IMR-90 (cell line): ENCODE data around the gene CYB5A. TPM values are rescaled to one million over a fixed set of nuclear protein-coding genes. Genes with fewer than 3 reads are reported as not detected.

ENCODE experiments used
- ATAC-seq: fragments of 200-7000 bp; cut with Tn5 transposase; 2 replicates; pipeline ENCODE4 v1.9.1; 2020; ENCODE audit warnings: low read depth, mild to moderate bottlenecking, moderate library complexity
- BruUV-seq: library from RNA; stranded (reverse); fragments of 400-500 nt; replicated peaks from 2 replicates; lab custom pipeline; 2021; lab: Mats Ljungman, UMichigan
- CTCF ChIA-PET: fragments of 300-600 bp; formaldehyde crosslinking; extraction: SDS; loops from one replicate; lab custom pipeline; 2021; ENCODE audit warnings: antibody characterized with exemption; lab: Yijun Ruan, JAX
- POLR2A ChIA-PET: fragments of 300-600 bp; sonication (Branson Sonifier 250); formaldehyde crosslinking; loops from one replicate; lab custom pipeline; 2022; ENCODE audit warnings: antibody characterized with exemption; ENCODE audit not compliant: unreplicated experiment; lab: Charles Lee
- DNase-seq: peaks from one replicate; pipeline ENCODE4 v3.0.0; 2013
- H2AFZ ChIP-seq: replicated peaks from 2 replicates; pipeline ENCODE3; 2013; ENCODE audit warnings: low read length, mild to moderate bottlenecking; ENCODE audit not compliant: poor library complexity
- H2AK5ac ChIP-seq: 2 replicates; pipeline ENCODE4 v1.6.1; 2013; ENCODE audit warnings: low read depth, low read length, inconsistent platforms
- H2AK9ac ChIP-seq: replicated peaks from 2 replicates; pipeline ENCODE3; 2013; ENCODE audit warnings: mild to moderate bottlenecking, low read depth, low read length, moderate library complexity; ENCODE audit not compliant: poor library complexity
- H2BK120ac ChIP-seq: 2 replicates; pipeline ENCODE4 v1.6.1; 2013; ENCODE audit warnings: low read depth, low read length, inconsistent platforms
- H2BK15ac ChIP-seq: 3 replicates; pipeline ENCODE4 v1.6.1; 2013; ENCODE audit warnings: low read depth, low read length, inconsistent platforms
- H2BK20ac ChIP-seq: 2 replicates; pipeline ENCODE4 v1.6.1; 2013; ENCODE audit warnings: low read depth, mild to moderate bottlenecking, inconsistent platforms, low read length, moderate library complexity
- H2BK5ac ChIP-seq: 2 replicates; pipeline ENCODE4 v1.6.1; 2013; ENCODE audit warnings: mild to moderate bottlenecking, low read depth, low read length, inconsistent platforms; ENCODE audit not compliant: poor library complexity, severe bottlenecking
- H3K14ac ChIP-seq: replicated peaks from 2 replicates; pipeline ENCODE4 v1.6.1; 2013; ENCODE audit warnings: low read depth, low read length, inconsistent platforms
- H3K18ac ChIP-seq: 2 replicates; pipeline ENCODE4 v1.6.1; 2013; ENCODE audit warnings: low read depth, low read length, control low read depth
- H3K23ac ChIP-seq: 2 replicates; pipeline ENCODE4 v1.6.1; 2013; ENCODE audit warnings: low read depth, low read length, inconsistent platforms
- H3K27ac ChIP-seq: 2 replicates; pipeline ENCODE4 v1.5.1; 2013; ENCODE audit warnings: mild to moderate bottlenecking, control low read depth, low read length; ENCODE audit not compliant: insufficient read depth
- H3K27me3 ChIP-seq: 2 replicates; pipeline ENCODE4 v1.6.1; 2013; ENCODE audit warnings: low read length; ENCODE audit not compliant: control insufficient read depth, insufficient read depth
- H3K36me3 ChIP-seq: 2 replicates; pipeline ENCODE4 v1.6.1; 2013; ENCODE audit warnings: low read length, mixed read lengths; ENCODE audit not compliant: control insufficient read depth, insufficient read depth
- H3K4ac ChIP-seq: 2 replicates; pipeline ENCODE4 v1.6.1; 2013; ENCODE audit warnings: low read depth, low read length, inconsistent platforms
- H3K4me1 ChIP-seq: 2 replicates; pipeline ENCODE4 v1.6.1; 2013; ENCODE audit warnings: low read length, mixed read lengths; ENCODE audit not compliant: control insufficient read depth, insufficient read depth
- H3K4me2 ChIP-seq: 2 replicates; pipeline ENCODE4 v1.6.1; 2013; ENCODE audit warnings: low read depth, mild to moderate bottlenecking, control low read depth, low read length, moderate library complexity
- H3K4me3 ChIP-seq: 2 replicates; pipeline ENCODE4 v1.5.1; 2013; ENCODE audit warnings: low read depth, mild to moderate bottlenecking, control low read depth, low read length, moderate library complexity; ENCODE audit not compliant: insufficient read depth
- H3K56ac ChIP-seq: 2 replicates; pipeline ENCODE4 v1.6.1; 2013; ENCODE audit warnings: low read length, inconsistent platforms; ENCODE audit not compliant: insufficient read depth; ENCODE audit errors: extremely low read depth
- H3K79me1 ChIP-seq, 2 experiments: 2 replicates each; pipeline ENCODE4 v1.6.1; 2013; ENCODE audit warnings: low read length in 2 of 2, inconsistent platforms in 1 of 2, low read depth in 1 of 2
- H3K9ac ChIP-seq: 2 replicates; pipeline ENCODE4 v1.6.1; 2013; ENCODE audit warnings: low read depth, low read length, control low read depth
- H3K9me1 ChIP-seq: 2 replicates; pipeline ENCODE4 v1.6.1; 2013; ENCODE audit warnings: low read length, inconsistent platforms; ENCODE audit not compliant: insufficient read depth
- H3K9me3 ChIP-seq: 2 replicates; pipeline ENCODE4 v1.6.1; 2013; ENCODE audit warnings: low read length; ENCODE audit not compliant: control insufficient read depth, insufficient read depth
- H4K20me1 ChIP-seq: 2 replicates; pipeline ENCODE4 v1.6.1; 2013; ENCODE audit warnings: low read length, inconsistent platforms; ENCODE audit not compliant: insufficient read depth
- H4K5ac ChIP-seq: 2 replicates; pipeline ENCODE4 v1.6.1; 2013; ENCODE audit warnings: mild to moderate bottlenecking, low read depth, low read length, control low read depth
- H4K8ac ChIP-seq, 2 experiments: 2 replicates each; pipeline ENCODE4 v1.6.1; 2013; ENCODE audit warnings: low read depth in 2 of 2, low read length in 2 of 2, control low read depth in 1 of 2, inconsistent platforms in 1 of 2
- H4K91ac ChIP-seq: 2 replicates; pipeline ENCODE4 v1.6.1; 2013; ENCODE audit warnings: low read depth, low read length, inconsistent platforms; ENCODE audit not compliant: insufficient read depth
- BHLHE40 ChIP-seq: fragments of 150-350 bp; IDR thresholded peaks from 2 replicates; pipeline ENCODE4 v1.6.1; 2016; ENCODE audit warnings: mild to moderate bottlenecking, low read depth, low read length
- CEBPB ChIP-seq: IDR thresholded peaks from 2 replicates; pipeline ENCODE4 v1.6.1; 2012; ENCODE audit warnings: low read depth, low read length, improper control_type of control experiment
- CHD1 ChIP-seq: IDR thresholded peaks from 2 replicates; pipeline ENCODE4 v1.6.1; 2012; ENCODE audit warnings: low read depth, low read length, improper control_type of control experiment
- FOS ChIP-seq: fragments of 150-350 bp; IDR thresholded peaks from 2 replicates; pipeline ENCODE4 v1.6.1; 2016; ENCODE audit warnings: low read depth, low read length
- MAFK ChIP-seq: IDR thresholded peaks from 2 replicates; pipeline ENCODE4 v1.6.1; 2012; ENCODE audit warnings: low read depth, low read length, improper control_type of control experiment
- MAZ ChIP-seq: IDR thresholded peaks from 2 replicates; pipeline ENCODE4 v1.6.1; 2012; ENCODE audit warnings: low read depth, mild to moderate bottlenecking, low read length, improper control_type of control experiment, moderate library complexity, borderline replicate concordance
- MXI1 ChIP-seq: IDR thresholded peaks from 2 replicates; pipeline ENCODE4 v1.6.1; 2012; ENCODE audit warnings: low read depth, mild to moderate bottlenecking, low read length, moderate library complexity, borderline replicate concordance
- NFE2L2 ChIP-seq: fragments of 150-350 bp; IDR thresholded peaks from 2 replicates; pipeline ENCODE4 v1.6.1; 2016; ENCODE audit warnings: low read depth, mild to moderate bottlenecking, low read length
- POLR2A ChIP-seq: IDR thresholded peaks from 2 replicates; pipeline ENCODE4 v1.6.1; 2012; ENCODE audit warnings: mild to moderate bottlenecking, low read depth, low read length
- RAD21 ChIP-seq: IDR thresholded peaks from 2 replicates; pipeline ENCODE4 v1.6.1; 2012; ENCODE audit warnings: low read length, improper control_type of control experiment
- RCOR1 ChIP-seq: IDR thresholded peaks from 2 replicates; pipeline ENCODE4 v1.6.1; 2012; ENCODE audit warnings: mild to moderate bottlenecking, low read length, improper control_type of control experiment; ENCODE audit not compliant: insufficient replicate concordance
- RFX5 ChIP-seq: IDR thresholded peaks from 2 replicates; pipeline ENCODE4 v1.8.0; 2012; ENCODE audit warnings: low read depth, mild to moderate bottlenecking, low read length, moderate library complexity
- SMC3 ChIP-seq: fragments of 150-350 bp; IDR thresholded peaks from 2 replicates; pipeline ENCODE4 v1.6.1; 2016; ENCODE audit warnings: low read depth, mild to moderate bottlenecking, antibody characterized with exemption, low read length, moderate library complexity
- WGBS, 2 experiments: methylation state at CpG; one replicate each; pipeline versions ENCODE4 v1.1.5 to v1.1.7; 2013; ENCODE audit warnings: missing lambda C conversion rate in 2 of 2; ENCODE audit not compliant: insufficient read length in 1 of 2; ENCODE audit errors: extremely low coverage in 2 of 2; 5-methylcytosine and 5-hydroxymethylcytosine counted together
- dilution Hi-C: fragments of 300-500 bp; cut with HindIII; formaldehyde crosslinking; loops from one replicate; pipeline ENCODE4 v1.14.3; 2018; ENCODE audit warnings: low sequenced_read_pairs; ENCODE audit not compliant: unreplicated experiment
- in situ Hi-C: fragments of 300-500 bp; cut with MboI; formaldehyde crosslinking; loops from 3 replicates; pipeline ENCODE4 v1.14.3; 2019; ENCODE audit warnings: low sequenced_read_pairs, inconsistent platforms, mixed read lengths
- intact Hi-C: fragments of 100-400 bp; cut with micrococcal nuclease; formaldehyde crosslinking; loops from 2 replicates; pipeline ENCODE4 v1.10.0; 2022
- polyA plus RNA-seq, 3 experiments: library from polyadenylated mRNA; depleted of rRNA; stranded (reverse); fragments of >200 nt; gene quantifications; 2 replicates each; pipeline ENCODE4 v1.2.3, GENCODE V29; 2012; ENCODE audit warnings: low replicate concordance in 1 of 3
- total RNA-seq: library from RNA; depleted of rRNA; stranded (reverse); fragments of >200 nt; gene quantifications from 2 replicates; pipeline ENCODE4 v1.2.3, GENCODE V29; 2012
- TF ChIP-seq, protein P1 (sequence below): fragments of 150-350 bp; IDR thresholded peaks from 2 replicates; pipeline ENCODE4 v1.6.1; 2017; ENCODE audit warnings: mild to moderate bottlenecking, antibody characterized with exemption, low read length, low read depth
- TF ChIP-seq, protein P2 (sequence below): conservative IDR thresholded peaks from 2 replicates; pipeline ENCODE4 v1.5.1; 2012; ENCODE audit warnings: mild to moderate bottlenecking, low read depth, low read length, improper control_type of control experiment

Gene CYB5A
- total and polyA plus RNA-seq, 2 of the 4 experiments (the other 2 are of a cell fraction) = 13.4 to 47.9 TPM

DNA sequence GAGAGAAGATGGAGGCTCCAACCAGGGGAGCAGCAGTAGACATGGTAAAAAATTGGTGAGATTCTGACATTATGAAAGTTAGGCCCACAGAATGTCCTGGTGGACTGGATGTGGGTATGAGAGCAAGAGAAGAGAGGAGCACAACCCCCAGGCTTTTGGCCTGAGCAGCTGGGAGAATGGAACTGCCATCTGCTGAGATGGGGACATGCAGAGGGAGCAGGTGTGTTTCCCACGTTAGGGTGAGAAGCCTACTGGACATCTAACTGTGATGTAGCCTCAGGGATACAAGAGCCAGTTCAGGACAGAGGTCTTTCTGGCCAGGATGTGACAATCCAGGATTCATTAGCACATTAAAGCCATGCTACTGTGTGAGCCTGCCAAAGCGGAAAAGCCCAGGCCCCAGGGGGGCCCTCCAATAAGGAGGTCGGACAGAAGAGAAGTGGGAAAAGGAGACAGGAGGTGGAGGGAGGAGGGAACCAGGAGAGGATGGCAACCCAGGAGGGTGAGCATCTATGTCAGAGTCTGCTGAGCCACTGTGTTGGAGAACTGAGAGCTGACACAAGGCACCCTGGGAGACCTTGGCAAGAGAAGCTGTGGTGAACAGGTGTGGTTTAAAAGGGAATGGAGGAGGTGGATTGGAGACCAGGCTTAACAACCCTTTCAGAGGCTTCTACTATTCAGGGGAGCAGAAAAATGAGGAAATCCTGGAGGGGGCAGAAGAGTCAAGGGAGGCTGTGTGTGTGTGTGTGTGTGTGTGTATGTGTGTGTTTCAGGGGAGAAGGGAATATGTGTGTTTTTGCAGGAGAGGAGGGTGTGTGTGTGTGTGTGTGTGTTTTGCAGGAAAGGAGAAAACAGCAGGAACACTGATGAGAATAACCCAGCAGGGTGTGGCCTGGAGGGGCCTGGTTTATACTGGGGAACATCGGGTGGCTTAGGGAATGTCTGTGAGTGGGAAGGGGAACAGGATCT lies 10.5 kb downstream of the CYB5A start:
- Histone ChIP-seq H3K18ac (no peak overlapping the region), H3K79me1 (peaks cover 10 to 55% of the 10 kb centered on the region in 2 experiments), H3K4me1 (peaks cover 9% of the 10 kb centered on the region), H2AK5ac (no peak overlapping the region), H2BK15ac (no peak overlapping the region), H4K20me1 (peaks cover 6% of the 10 kb centered on the region; the same call in 1 of the 2 replicates), H3K27me3 (no peaks in the 10 kb centered on the region), H3K14ac (no peak overlapping the region), H2BK120ac (no peak overlapping the region), H3K9me1 (peaks cover 10% of the 10 kb centered on the region), H4K8ac (no peak overlapping the region), H3K36me3 (no peaks in the 10 kb centered on the region), H3K4me3 (no peak overlapping the region), H3K9ac (no peak overlapping the region), H2AK9ac (no peak overlapping the region), H3K56ac (no peak overlapping the region), H2BK20ac (no peak overlapping the region), H3K4ac (no peak overlapping the region), H2BK5ac (no peak overlapping the region), H2AFZ (no peak overlapping the region), H3K4me2 (no peak overlapping the region), H3K27ac (no peak overlapping the region), H4K5ac (no peak overlapping the region), H3K23ac (no peak overlapping the region), H4K91ac (no peak overlapping the region), H3K9me3 (no peaks in the 10 kb centered on the region)
- dilution Hi-C loops (no loop called here), in situ Hi-C loops (no loop called here), intact Hi-C loops (no loop called here)
- ATAC-seq (no peak), DNase-seq (no peak)
- no TSS peak for BruUV-seq
- POLR2A ChIA-PET = no interaction called here
- CTCF ChIA-PET = no interaction called here
- 63% methylated on average over 2 of the region's 4 CpGs; no CpG with 5 or more reads in 1 of the 2 experiments for WGBS, 2 experiments
- TF ChIP-seq SMC3 (no peak), MAZ (no peak), CHD1 (no peak), MAFK (no peak), BHLHE40 (no peak), RCOR1 (no peak), CEBPB (no peak), MXI1 (no peak), RAD21 (no peak), FOS (no peak), RFX5 (no peak), POLR2A (no peak), NFE2L2 (no peak)
- TF ChIP-seq, protein P1, sequence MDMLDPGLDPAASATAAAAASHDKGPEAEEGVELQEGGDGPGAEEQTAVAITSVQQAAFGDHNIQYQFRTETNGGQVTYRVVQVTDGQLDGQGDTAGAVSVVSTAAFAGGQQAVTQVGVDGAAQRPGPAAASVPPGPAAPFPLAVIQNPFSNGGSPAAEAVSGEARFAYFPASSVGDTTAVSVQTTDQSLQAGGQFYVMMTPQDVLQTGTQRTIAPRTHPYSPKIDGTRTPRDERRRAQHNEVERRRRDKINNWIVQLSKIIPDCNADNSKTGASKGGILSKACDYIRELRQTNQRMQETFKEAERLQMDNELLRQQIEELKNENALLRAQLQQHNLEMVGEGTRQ = no peak
- TF ChIP-seq, protein P2, sequence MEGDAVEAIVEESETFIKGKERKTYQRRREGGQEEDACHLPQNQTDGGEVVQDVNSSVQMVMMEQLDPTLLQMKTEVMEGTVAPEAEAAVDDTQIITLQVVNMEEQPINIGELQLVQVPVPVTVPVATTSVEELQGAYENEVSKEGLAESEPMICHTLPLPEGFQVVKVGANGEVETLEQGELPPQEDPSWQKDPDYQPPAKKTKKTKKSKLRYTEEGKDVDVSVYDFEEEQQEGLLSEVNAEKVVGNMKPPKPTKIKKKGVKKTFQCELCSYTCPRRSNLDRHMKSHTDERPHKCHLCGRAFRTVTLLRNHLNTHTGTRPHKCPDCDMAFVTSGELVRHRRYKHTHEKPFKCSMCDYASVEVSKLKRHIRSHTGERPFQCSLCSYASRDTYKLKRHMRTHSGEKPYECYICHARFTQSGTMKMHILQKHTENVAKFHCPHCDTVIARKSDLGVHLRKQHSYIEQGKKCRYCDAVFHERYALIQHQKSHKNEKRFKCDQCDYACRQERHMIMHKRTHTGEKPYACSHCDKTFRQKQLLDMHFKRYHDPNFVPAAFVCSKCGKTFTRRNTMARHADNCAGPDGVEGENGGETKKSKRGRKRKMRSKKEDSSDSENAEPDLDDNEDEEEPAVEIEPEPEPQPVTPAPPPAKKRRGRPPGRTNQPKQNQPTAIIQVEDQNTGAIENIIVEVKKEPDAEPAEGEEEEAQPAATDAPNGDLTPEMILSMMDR = no peak
